ENCODE results near the gene KCNMB1.

- no peak for TF ChIP-seq FOXK2 (IDR thresholded peaks at IDR 0.05)
- TF ChIP-seq SUZ12 (IDR thresholded peaks at IDR 0.05) = no peak
- TF ChIP-seq FOXA1 (IDR thresholded peaks at IDR 0.05) = no peak
- TF ChIP-seq HDGF (IDR thresholded peaks at IDR 0.05; ENCODE audit: borderline replicate concordance) = no peak
- no peak for TF ChIP-seq SP1 (IDR thresholded peaks at IDR 0.05)
- TF ChIP-seq L3MBTL2 (conservative IDR thresholded peaks at IDR 0.05) = no peak
- TF ChIP-seq ELF4 (IDR thresholded peaks at IDR 0.05) = no peak
- no peak for TF ChIP-seq FOXM1 (IDR thresholded peaks at IDR 0.05; ENCODE audit: borderline replicate concordance)
- TF ChIP-seq TARDBP (IDR thresholded peaks at IDR 0.05) = no peak
- TF ChIP-seq PKNOX1 (IDR thresholded peaks at IDR 0.05) = no peak
- no peak for TF ChIP-seq LEF1 (IDR thresholded peaks at IDR 0.05; ENCODE audit: borderline replicate concordance)
- no peak for TF ChIP-seq BHLHE40 (IDR thresholded peaks at IDR 0.05; ENCODE audit: borderline replicate concordance)
- TF ChIP-seq NFRKB (IDR thresholded peaks at IDR 0.05) = no peak
- no peak for TF ChIP-seq ARNT (IDR thresholded peaks at IDR 0.05)
Measured at GRCh38 chr5:170362656-170363055, 26.5 kb downstream of the KCNMB1 start.

Measured in HEK293T (cell line).